DMS114 treated with DMSO at 0.1 percent for 48 hours (cell line): ENCODE measurements around the gene SLC35F4.
"Not testable (repeated sequence)": the region's sequence is repeated elsewhere in the genome, so short reads cannot be mapped to it uniquely, and the experiment has no call there.

Experiments
- DNase-seq: peaks from one replicate; lab custom pipeline; 2025; ENCODE audit not compliant: unreplicated experiment; lab: John Stamatoyannopoulos, UW

SLC35F4 gene

DNA sequence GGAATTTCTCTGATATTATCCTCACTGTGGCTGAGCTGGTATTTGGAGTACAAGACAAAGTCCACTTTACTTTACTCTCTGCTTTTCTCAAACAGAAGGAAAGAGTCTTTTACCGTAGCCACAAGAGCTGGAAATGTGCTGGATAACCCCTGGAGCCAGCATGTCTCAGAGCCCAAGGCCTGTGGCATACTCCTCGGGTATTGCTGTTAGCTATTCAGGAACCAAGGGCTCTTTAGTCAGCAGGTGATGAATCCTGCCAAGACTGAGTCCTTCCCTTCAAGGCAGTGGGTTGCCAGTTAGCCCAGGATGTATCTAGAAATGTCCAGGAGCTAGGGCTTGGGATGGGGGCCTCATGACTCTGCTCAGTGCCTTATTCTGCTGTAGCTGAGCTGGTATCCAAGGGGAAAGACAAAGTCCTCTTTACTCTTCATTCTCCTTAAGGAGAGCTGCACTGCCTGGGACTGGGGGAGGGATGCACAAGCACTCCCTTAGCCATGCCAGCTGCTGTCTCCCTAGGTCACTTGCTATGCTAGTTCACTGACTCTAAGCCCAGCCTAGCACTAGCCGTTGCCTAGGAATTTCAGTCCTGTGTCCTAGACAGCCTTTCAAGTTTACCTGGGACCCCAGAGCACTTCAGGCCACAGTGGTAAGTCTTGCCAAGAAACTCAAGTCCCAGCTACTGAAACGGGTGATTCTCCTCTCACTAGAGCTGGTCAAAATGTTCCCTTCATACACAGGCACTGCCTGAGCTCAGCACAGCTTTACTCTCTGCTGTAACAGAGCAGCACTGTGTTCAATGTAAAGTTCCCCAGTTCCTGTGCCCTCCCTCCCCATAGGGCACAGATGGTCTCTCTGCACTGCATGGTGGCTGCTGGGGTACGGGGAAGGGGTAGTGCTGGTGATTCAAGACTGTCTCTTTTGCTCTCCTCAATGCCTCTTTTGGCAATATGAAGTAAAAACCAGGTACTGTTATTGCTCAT is 136.4 kb downstream of the SLC35F4 start:
- no peak for DNase-seq

GRCh38 chr14:57725399-57726077 is 140.4 kb downstream of the SLC35F4 start:
- DNase-seq = no peak

DNA sequence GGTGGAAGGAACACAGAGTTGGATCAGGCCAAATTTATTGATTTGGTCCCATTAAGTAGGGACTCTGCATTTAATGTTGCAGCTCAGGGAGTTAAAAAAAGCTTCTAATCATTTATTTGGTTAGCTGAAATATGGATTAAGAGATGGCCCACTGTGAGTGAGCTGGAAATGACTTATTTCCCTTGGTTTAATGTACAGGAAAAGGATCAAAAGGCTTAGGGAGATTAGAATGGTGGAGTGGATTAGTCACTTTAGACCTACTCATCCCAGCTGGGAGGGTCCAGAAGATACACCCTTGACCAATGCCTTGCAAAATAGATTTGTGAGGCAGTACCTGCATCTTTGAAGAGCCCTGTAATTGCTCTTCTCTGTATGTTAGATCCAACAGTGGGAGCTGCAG is 143.8 kb downstream of the SLC35F4 start:
- DNase-seq = not testable (repeated sequence)

GRCh38 chr14:57714487-57714931 is 151.4 kb downstream of the SLC35F4 start:
- DNase-seq = no peak

DNA sequence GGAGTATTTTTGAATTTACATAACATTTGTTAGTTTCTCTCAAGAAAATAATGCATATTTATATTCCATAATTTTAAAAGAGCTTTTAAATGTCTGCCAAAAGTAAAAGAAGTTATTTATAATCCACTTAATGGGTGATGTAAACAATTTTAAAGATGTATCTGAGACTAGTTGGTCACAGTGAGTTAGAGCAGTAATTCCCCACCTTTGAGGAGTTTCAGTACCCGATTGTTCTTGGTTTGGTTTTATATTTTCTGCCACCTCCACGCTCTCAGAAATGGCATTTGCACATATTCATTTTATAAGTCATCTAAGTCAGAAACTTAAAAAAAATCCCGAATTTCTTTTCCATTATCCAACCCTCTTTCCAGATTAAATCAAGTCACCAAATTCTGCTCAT is 153.2 kb downstream of the SLC35F4 start:
- DNase-seq = no peak

DNA sequence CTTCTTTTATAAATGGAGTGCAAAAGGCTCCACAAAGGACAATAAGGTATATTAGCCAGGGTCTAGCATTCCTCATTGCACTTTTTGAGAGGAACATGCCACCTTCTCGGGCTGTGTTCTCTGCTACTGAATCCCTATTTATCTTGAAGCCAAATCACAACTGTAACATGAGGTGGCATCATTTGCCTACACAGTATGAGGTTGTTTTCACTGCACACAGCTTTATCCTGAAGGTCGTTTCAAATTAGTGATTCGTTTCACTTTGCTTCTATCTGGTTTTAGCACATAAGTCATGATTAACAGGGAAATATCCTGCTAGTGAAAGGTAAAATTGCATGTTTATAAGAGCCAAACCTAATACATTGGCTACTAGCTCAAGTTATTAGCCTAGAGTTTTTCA is 153.8 kb downstream of the SLC35F4 start:
- no peak for DNase-seq

GRCh38 chr14:57709909-57710308 is 156.0 kb downstream of the SLC35F4 start:
- no peak for DNase-seq

DNA sequence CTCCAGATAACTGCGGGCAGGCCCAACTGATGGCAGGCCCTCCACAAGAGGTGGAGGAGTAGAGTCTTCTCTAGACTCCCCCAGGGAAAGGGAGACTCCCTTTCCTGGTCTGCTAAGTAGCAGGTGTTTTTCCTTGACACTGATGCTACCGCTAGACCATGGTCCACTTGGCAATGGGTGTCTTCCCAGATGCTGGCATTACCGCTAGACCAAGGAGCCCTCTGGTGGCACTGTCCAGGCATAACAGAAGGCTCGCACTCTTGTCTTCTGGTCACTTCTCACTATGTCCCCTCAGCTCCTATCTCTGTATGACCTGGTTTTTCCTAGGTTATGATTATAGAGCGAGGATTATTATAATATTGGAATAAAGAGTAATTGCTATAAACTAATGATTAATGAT is 156.8 kb downstream of the SLC35F4 start:
- DNase-seq = not testable (repeated sequence)

DNA sequence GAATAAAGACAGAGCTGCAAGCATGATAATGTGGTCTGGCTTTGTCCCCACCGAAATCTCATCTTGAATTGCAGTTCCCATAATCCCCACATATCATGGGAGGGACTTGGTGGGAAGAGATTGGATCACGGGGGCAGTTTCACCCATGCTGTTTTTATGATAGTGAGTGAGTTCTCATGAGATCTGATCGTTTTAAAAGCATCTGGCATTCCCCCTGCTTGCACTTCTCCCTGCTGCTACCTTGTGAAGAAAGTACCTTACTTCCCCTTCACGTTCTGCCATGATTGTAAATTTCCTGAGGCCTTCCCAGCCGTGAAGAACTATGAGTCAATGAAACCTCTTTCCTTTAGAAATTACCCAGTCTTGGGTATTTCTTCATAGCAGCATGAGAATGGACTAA is 158.7 kb downstream of the SLC35F4 start:
- no peak for DNase-seq

DNA sequence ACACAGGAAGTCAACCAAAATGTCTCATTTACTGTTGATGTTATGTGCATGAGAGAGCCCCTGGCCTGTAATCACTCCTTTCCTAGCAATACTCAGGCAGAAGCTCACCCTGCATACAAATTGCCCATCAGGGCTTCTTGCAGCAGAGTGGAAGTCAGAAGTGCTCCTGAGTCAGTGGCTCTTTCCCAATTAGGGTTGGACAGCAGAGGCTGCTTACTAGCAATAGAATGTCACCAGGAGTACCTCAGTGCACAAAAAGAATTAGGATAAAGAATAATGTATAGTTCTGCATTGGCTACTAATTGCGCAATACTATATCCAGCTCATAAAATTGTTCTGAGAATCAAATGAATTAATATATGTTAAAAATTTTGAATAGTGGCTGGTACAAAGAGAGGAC is 161.1 kb downstream of the SLC35F4 start:
- no peak for DNase-seq

- DNase-seq = no peak
These were observed 165.9 kb downstream of the SLC35F4 start for GRCh38 chr14:57699947-57700346.

GRCh38 chr14:57692671-57693070 is 173.2 kb downstream of the SLC35F4 start:
- peak; percentile 28 for DNase-seq

DNA sequence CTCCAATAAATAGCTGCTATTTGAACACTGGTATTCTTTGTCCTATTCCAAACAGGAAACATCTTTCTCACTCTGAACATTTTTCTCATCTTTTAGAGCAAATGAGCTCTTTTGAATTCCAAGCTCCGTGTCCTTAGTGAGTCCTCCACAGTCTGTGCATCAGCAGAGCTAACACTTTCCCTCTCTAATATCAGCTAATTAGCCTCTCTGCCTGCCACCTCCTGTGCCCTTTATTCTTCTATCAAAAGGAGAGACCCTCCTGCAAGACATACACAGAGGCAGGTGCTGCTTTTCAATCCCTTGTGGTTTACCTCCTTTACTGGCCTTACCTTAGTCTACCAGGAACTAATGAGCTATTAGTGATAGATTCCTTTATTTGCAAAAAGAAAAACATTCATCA is 178.5 kb downstream of the SLC35F4 start:
- no peak for DNase-seq

DNA sequence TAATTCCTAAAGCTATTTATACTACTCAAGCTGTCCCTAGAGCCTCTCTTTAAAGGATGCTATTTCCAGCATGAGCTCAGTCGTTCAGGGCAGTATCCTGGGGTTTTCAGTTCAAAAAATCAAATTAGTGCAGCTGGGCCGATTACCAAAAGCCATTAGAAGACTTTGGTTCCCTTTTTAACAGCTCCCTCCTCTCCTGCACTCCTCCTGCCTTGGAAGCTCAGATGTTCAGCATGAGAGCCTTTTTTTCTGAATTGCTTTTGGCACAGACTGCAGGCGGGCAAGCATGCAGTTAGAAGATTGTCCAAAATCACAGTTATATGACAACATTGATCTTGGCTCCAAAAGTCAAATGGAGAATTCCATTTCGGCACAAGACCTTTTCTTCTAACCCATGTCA is 179.6 kb downstream of the SLC35F4 start:
- DNase-seq = no peak

GRCh38 chr14:57671021-57671420 is 194.9 kb downstream of the SLC35F4 start:
- DNase-seq = no peak

DNA sequence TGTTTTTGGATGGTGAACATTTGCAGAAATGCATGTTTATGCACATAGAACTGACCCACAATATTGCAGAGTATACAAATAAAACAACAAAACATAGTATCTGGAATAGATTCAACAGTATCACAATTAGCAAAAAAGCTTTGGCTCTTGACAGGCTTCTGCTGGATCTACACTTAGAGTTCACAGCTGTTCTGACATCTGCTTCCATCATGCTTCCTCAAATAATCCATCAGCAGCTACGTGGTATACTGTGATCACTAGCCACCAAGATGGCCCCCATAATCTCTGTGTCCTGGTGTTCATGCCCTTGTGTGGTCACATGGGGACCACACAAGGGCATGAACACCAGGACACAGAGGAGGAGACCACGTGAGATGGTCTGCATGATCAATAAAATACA is 205.7 kb downstream of the SLC35F4 start:
- no peak for DNase-seq

- DNase-seq = no peak
These were observed 206.8 kb downstream of the SLC35F4 start for GRCh38 chr14:57659052-57659451.

DNA sequence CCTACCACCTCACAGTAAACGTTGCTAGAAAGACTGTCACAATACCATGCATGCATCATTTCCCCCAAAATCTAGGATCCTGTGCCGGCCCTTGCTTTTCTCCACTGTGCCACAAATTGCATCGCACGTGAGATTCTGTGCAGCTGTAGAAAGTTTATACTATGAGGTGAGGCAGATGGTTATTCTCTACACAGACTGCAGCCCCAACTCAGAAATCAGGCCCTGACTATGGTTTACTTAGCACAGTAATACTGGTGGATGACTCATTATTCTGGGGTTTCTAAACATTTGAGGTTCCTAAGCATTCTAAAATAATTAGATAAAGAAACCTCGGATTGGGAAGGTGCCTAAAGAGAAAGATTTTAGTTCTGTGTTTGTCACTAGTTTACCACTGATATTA is 208.4 kb downstream of the SLC35F4 start:
- no peak for DNase-seq

GRCh38 chr14:57656853-57657252 is 209.0 kb downstream of the SLC35F4 start:
- DNase-seq = no peak

DNA sequence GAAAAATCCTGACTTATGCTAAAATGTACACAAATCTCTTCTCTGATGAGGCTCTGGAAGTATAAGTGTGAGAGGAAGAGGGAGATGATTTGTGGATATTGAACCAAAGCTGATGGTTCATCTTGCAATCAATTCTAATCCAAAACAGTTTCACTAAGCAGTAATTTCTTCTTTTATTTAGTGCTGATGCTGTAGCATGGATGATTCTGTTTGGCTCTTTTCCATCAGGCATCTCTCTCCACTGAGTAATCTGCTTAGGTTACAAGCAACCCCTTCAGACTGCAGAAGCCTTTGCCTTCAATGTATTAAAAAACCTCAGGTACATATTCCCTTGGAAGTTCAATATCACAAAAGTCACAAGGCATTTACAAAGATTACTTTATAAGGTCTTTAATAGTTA is 213.1 kb downstream of the SLC35F4 start:
- DNase-seq = no peak

DNA sequence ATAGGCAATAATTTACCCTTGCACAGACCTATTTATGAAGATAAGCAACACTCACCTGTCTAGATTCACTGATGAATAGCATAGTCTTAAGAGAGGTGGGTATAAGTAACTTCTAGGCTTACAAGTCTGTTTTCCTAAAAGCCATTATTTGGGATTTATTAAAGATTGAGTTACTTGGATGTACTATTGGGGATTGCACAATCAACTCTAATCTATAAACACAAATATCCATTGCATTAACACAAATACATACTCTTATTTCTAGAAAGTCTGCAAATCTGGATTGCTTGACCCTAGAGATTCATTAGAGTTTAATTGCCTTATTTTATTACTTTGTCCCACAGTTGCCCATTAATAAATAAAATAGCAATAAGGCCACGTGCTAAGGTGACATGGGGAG is 224.1 kb downstream of the SLC35F4 start:
- no peak for DNase-seq

DNA sequence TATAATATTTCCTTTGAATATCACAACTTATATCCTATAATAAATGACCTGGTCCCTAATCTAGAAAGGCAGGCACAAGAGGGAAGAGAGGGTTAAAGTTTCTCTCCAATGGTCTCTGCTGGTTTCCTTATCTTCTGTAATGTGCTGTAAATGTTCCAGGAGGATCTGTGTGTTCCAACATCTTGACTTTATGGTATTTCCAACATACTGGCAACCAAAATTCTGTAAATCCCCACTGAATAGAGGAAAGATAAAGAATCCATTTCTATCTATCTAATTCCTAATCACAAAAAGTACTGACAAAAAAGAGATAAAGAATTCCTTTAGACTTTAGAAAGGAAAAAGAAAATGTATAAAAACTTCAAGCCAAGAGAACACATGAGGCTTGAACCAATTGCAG is 225.9 kb downstream of the SLC35F4 start:
- DNase-seq = no peak
